B cell (primary cell): ENCODE measurements around the gene ABCD1. TPM values are rescaled to one million over a fixed set of nuclear protein-coding genes. Genes with fewer than 3 reads are reported as not detected.

Source experiments
- ATAC-seq: fragments of 200-7000 bp; cut with Tn5 transposase; one replicate; pipeline ENCODE4 v1.10.0; 2021; ENCODE audit warnings: low read depth, mild to moderate bottlenecking, moderate number of reproducible peaks, moderate library complexity
- CTCF ChIA-PET: fragments of 350-600 bp; sonication (Branson Sonifier 250); formaldehyde crosslinking; loops from one replicate; lab custom pipeline; 2021; ENCODE audit warnings: antibody characterized with exemption, inconsistent platforms; lab: Charles Lee
- POLR2A ChIA-PET: fragments of 350-600 bp; sonication (Branson Sonifier 250); formaldehyde crosslinking; loops from one replicate; lab custom pipeline; 2021; ENCODE audit warnings: antibody characterized with exemption; lab: Charles Lee
- DNase-seq: peaks from one replicate; pipeline ENCODE4 v3.0.0; 2013
- H2AFZ ChIP-seq: 2 replicates; pipeline ENCODE4 v1.6.1; 2012; ENCODE audit warnings: mild to moderate bottlenecking, low read depth, low read length; ENCODE audit not compliant: insufficient read depth, poor library complexity, severe bottlenecking
- H3K27ac ChIP-seq, 2 donors: 1 replicate in 1 of 2; 2 replicates in 1 of 2; pipeline ENCODE4 v1.5.1; 2012 to 2013; ENCODE audit warnings: low read length in 2 of 2, mild to moderate bottlenecking in 2 of 2, moderate library complexity in 1 of 2
- H3K27me3 ChIP-seq, 4 experiments: fragments of 200-600 bp in 1 of 4; sonication (generic) in 1 of 4; replicated peaks in 1 of 4; 1 replicate in 2 of 4; 2 replicates in 2 of 4; pipeline versions ENCODE4 v1.6.1 to v1.7.0; 2013 to 2016; ENCODE audit warnings: low read length in 3 of 4, mild to moderate bottlenecking in 2 of 4, mixed read lengths in 1 of 4, moderate library complexity in 1 of 4; ENCODE audit not compliant: insufficient read depth in 4 of 4, control insufficient read depth in 3 of 4; ENCODE audit errors: control extremely low read depth in 1 of 4
- H3K36me3 ChIP-seq, 2 experiments: replicated peaks in 1 of 2; 1 replicate in 1 of 2; 2 replicates in 1 of 2; pipeline versions ENCODE4 v1.6.1 to v1.7.1; 2013; ENCODE audit warnings: low read length in 1 of 2; ENCODE audit not compliant: insufficient read depth in 2 of 2, control insufficient read depth in 1 of 2; ENCODE audit errors: control extremely low read depth in 1 of 2, extremely low read depth in 1 of 2
- H3K4me1 ChIP-seq, 2 donors: fragments of 200-600 bp in 1 of 2; sonication (generic) in 1 of 2; 1 replicate in 1 of 2; 2 replicates in 1 of 2; pipeline versions ENCODE4 v1.5.1 to v1.6.1; 2013 to 2017; ENCODE audit warnings: low read length in 2 of 2; ENCODE audit not compliant: control insufficient read depth in 2 of 2, insufficient read depth in 2 of 2
- H3K4me2 ChIP-seq: replicated peaks from 2 replicates; pipeline ENCODE3; 2012; ENCODE audit warnings: mild to moderate bottlenecking, low read depth, low read length; ENCODE audit not compliant: poor library complexity, severe bottlenecking
- H3K4me3 ChIP-seq, 5 experiments: fragments of 200-600 bp in 1 of 5; sonication (generic) in 1 of 5; 1 replicate in 3 of 5; 2 replicates in 2 of 5; pipeline versions ENCODE4 v1.5.1 to v1.7.0; 2011 to 2016; ENCODE audit warnings: low read length in 4 of 5, mild to moderate bottlenecking in 4 of 5, low read depth in 2 of 5, control low read depth in 1 of 5, moderate library complexity in 1 of 5; ENCODE audit not compliant: insufficient read depth in 1 of 5; ENCODE audit errors: control extremely low read depth in 1 of 5, extremely low read depth in 1 of 5
- H3K79me2 ChIP-seq: fragments of 200-600 bp; sonication (generic); one replicate; pipeline ENCODE4 v1.6.0; 2016; ENCODE audit warnings: low read length; ENCODE audit not compliant: control insufficient read depth, insufficient read depth
- H3K9ac ChIP-seq: fragments of 200-600 bp; sonication (generic); 2 replicates; pipeline ENCODE4 v1.6.1; 2017; ENCODE audit warnings: mild to moderate bottlenecking, low read length, moderate library complexity
- H3K9me3 ChIP-seq, 3 donors: one replicate each; pipeline versions ENCODE4 v1.6.1 to v1.7.1; 2013; ENCODE audit warnings: low read length in 2 of 3; ENCODE audit not compliant: control insufficient read depth in 2 of 3, insufficient read depth in 1 of 3; ENCODE audit errors: control extremely low read depth in 1 of 3
- H4K20me1 ChIP-seq: 2 replicates; pipeline ENCODE4 v1.6.0; 2012; ENCODE audit warnings: mild to moderate bottlenecking, low read length; ENCODE audit not compliant: insufficient read depth, control insufficient read depth, poor library complexity, severe bottlenecking
- H3K27ac Mint-ChIP-seq: one replicate; pipeline ENCODE4 v1.8.0; 2021; ENCODE audit warnings: mixed read lengths
- H3K27me3 Mint-ChIP-seq: one replicate; pipeline ENCODE4 v1.8.0; 2021; ENCODE audit warnings: mixed read lengths
- H3K4me1 Mint-ChIP-seq: one replicate; pipeline ENCODE4 v1.8.0; 2021; ENCODE audit warnings: mixed read lengths
- H3K4me3 Mint-ChIP-seq: one replicate; pipeline ENCODE4 v1.8.0; 2021; ENCODE audit warnings: mixed read lengths
- H3K9me3 Mint-ChIP-seq: one replicate; pipeline ENCODE4 v1.8.0; 2022; ENCODE audit warnings: mixed read lengths; ENCODE audit not compliant: insufficient read depth
- EZH2 ChIP-seq: IDR thresholded peaks from 2 replicates; pipeline ENCODE4 v1.6.1; 2012; ENCODE audit warnings: borderline replicate concordance, low read depth, mild to moderate bottlenecking, moderate library complexity, low read length; ENCODE audit not compliant: insufficient read depth, poor library complexity, severe bottlenecking
- WGBS: methylation state at CpG from one replicate; pipeline ENCODE4 v1.1.5; 2013; ENCODE audit warnings: missing lambda C conversion rate; ENCODE audit not compliant: insufficient coverage; 5-methylcytosine and 5-hydroxymethylcytosine counted together
- intact Hi-C: fragments of 100-400 bp; cut with micrococcal nuclease; formaldehyde crosslinking; loops from one replicate; pipeline ENCODE4 v1.10.0; 2022
- polyA plus RNA-seq: library from polyadenylated mRNA; depleted of rRNA; stranded (reverse); fragments of >200 nt; gene quantifications from 2 replicates; pipeline ENCODE4 v1.2.3, GENCODE V29; 2012
- total RNA-seq, 2 donors: library from RNA; stranded (reverse); fragments of 120-200 nt in 1 of 2; gene quantifications; 1 replicate in 1 of 2; 2 replicates in 1 of 2; pipeline versions ENCODE4 v1.2.3 to v1.2.4, GENCODE V29; 2013 to 2022
- TF ChIP-seq, protein P1 (sequence below): fragments of 200-600 bp; IDR thresholded peaks from one replicate; pipeline ENCODE4 v1.8.0; 2022; ENCODE audit warnings: antibody characterized with exemption, mild to moderate bottlenecking

ABCD1 gene
- total and polyA plus RNA-seq, 2 donors (not counting 1 experiment from before 2014, with no cell fraction given): 9.7 to 12.2 TPM

DNA sequence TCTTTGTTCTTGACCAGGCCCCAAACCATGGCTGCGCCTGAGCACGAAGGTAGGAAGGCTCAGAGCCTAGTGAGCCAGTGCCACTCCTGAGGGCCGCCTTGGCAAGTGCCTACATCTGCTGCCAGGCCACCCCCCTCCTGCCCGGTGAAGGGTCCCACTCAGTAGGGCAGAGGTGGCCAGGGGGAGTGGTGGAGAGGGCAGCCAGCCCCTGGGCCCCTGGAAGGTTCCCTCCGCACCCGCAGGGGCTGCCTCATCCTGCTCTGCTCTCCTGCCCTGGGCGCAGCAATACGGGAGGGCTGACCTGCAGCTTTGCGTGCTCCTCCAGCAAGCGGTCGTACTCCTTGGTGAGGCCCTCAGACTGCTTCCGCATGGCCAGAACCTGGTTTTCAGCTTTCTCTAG, 22.9 kb upstream of the ABCD1 start:
- Mint-ChIP-seq H3K27ac (no peak overlapping the region), H3K9me3 (no peaks in the 10 kb centered on the region), H3K4me3 (no peak overlapping the region), H3K4me1 (no peaks in the 10 kb centered on the region), H3K27me3 (no peaks in the 10 kb centered on the region)
- Histone ChIP-seq H3K27me3 (no peaks in the 10 kb centered on the region), H3K4me1 (no peaks in the 10 kb centered on the region), H3K79me2 (no peaks in the 10 kb centered on the region), H3K4me3 (no peak overlapping the region), H3K9ac (no peak overlapping the region), H3K27ac (no peak overlapping the region), H4K20me1 (peaks cover 29% of the 10 kb centered on the region), H3K4me2 (no peak overlapping the region), H3K9me3 (no peaks in the 10 kb centered on the region), H2AFZ (no peak overlapping the region), H3K36me3 (peaks cover 0 to 16% of the 10 kb centered on the region in 2 experiments)
- DNase-seq (no peak), ATAC-seq (no peak)
- CTCF ChIA-PET: no interaction called here
- no CpG with 5 or more reads among the region's 12 CpGs for WGBS
- intact Hi-C loops: no loop called here
- POLR2A ChIA-PET: no interaction called here
- TF ChIP-seq, protein P1, sequence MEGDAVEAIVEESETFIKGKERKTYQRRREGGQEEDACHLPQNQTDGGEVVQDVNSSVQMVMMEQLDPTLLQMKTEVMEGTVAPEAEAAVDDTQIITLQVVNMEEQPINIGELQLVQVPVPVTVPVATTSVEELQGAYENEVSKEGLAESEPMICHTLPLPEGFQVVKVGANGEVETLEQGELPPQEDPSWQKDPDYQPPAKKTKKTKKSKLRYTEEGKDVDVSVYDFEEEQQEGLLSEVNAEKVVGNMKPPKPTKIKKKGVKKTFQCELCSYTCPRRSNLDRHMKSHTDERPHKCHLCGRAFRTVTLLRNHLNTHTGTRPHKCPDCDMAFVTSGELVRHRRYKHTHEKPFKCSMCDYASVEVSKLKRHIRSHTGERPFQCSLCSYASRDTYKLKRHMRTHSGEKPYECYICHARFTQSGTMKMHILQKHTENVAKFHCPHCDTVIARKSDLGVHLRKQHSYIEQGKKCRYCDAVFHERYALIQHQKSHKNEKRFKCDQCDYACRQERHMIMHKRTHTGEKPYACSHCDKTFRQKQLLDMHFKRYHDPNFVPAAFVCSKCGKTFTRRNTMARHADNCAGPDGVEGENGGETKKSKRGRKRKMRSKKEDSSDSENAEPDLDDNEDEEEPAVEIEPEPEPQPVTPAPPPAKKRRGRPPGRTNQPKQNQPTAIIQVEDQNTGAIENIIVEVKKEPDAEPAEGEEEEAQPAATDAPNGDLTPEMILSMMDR: no peak

DNA sequence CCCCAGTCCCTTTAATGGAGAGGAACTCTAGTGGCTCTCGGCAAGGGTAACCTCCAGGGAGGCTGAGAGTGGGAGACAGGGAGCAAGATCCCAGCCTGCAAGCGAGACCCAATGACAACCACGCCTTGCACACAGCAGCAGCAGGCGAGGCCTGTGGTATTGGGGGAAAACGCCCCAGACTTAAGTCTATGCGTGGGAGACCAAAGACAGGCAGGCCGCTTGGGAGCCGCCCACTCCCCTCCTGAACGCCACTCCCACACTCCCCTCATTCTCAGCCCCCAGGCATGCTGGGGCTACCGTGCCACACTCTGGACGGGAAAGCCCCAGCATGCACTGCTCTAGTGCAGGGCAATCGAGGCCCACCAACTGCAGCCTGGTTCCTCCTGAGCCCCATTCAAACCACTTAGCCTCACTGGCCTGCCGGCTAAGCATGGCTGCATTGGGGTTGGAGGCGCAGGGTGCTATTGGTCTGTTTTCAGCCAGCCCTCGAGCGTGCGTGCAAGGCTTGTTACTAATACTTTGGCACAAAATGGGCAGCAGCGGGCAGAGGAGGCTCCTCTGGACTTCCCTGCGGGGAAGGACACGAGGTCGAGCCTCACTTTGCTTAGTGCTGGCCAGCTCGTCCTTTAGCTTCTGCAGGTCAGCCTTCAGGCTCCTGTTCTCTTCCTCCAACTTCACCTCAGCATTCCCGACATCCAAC, 22.2 kb upstream of the ABCD1 start:
- Histone ChIP-seq H4K20me1 (peaks cover 37% of the 10 kb centered on the region), H3K79me2 (no peaks in the 10 kb centered on the region), H3K9ac (no peak overlapping the region), H2AFZ (no peak overlapping the region), H3K4me2 (no peak overlapping the region), H3K36me3 (peaks cover 0 to 16% of the 10 kb centered on the region in 2 experiments), H3K27me3 (no peaks in the 10 kb centered on the region), H3K27ac (no peak overlapping the region), H3K4me1 (no peaks in the 10 kb centered on the region), H3K4me3 (no peak overlapping the region), H3K9me3 (no peaks in the 10 kb centered on the region)
- Mint-ChIP-seq H3K4me3 (no peak overlapping the region), H3K9me3 (no peaks in the 10 kb centered on the region), H3K27ac (no peak overlapping the region), H3K27me3 (no peaks in the 10 kb centered on the region), H3K4me1 (no peaks in the 10 kb centered on the region)
- no peak for ATAC-seq
- no peak for TF ChIP-seq EZH2
- TF ChIP-seq, protein P1: no peak
- DNase-seq: no peak
- ChIA-PET CTCF (no interaction called here), POLR2A (no interaction called here)
- intact Hi-C loops: no loop called here
- 95% methylated on average over 8 of the region's 23 CpGs for WGBS
